ACC112 (cell line): ENCODE results near the gene ALLC.

ENCODE experiments used
- H2AFZ ChIP-seq: fragments of 200-600 bp; sonication (generic); one replicate; pipeline ENCODE4 v1.6.0; 2017; ENCODE audit warnings: antibody characterized with exemption, low read length; ENCODE audit not compliant: unreplicated experiment
- H3K27ac ChIP-seq: fragments of 200-600 bp; sonication (generic); 2 replicates; pipeline ENCODE4 v1.5.1; 2014; ENCODE audit warnings: low read depth, mild to moderate bottlenecking, antibody characterized with exemption, low read length, moderate library complexity
- H3K27me3 ChIP-seq: fragments of 200-600 bp; sonication (generic); 2 replicates; pipeline ENCODE4 v1.6.1; 2014; ENCODE audit warnings: mild to moderate bottlenecking, antibody characterized with exemption, low read length, moderate library complexity, mixed read lengths; ENCODE audit not compliant: insufficient read depth
- H3K36me3 ChIP-seq: fragments of 200-600 bp; sonication (generic); 2 replicates; pipeline ENCODE4 v1.6.1; 2016; ENCODE audit warnings: mild to moderate bottlenecking, antibody characterized with exemption, low read length, moderate library complexity, mixed read lengths; ENCODE audit not compliant: insufficient read depth
- H3K4me1 ChIP-seq: fragments of 200-600 bp; sonication (generic); one replicate; pipeline ENCODE4 v1.6.1; 2016; ENCODE audit warnings: low read length, mixed read lengths; ENCODE audit not compliant: insufficient read depth, unreplicated experiment, control insufficient read depth
- H3K4me3 ChIP-seq: fragments of 200-600 bp; sonication (generic); 2 replicates; pipeline ENCODE4 v1.5.1; 2014; ENCODE audit warnings: mild to moderate bottlenecking, low read depth, low read length
- H3K79me2 ChIP-seq: fragments of 200-600 bp; sonication (generic); one replicate; pipeline ENCODE4 v1.6.0; 2016; ENCODE audit warnings: low read length; ENCODE audit not compliant: control insufficient read depth, unreplicated experiment, insufficient read depth

The ALLC gene

DNA sequence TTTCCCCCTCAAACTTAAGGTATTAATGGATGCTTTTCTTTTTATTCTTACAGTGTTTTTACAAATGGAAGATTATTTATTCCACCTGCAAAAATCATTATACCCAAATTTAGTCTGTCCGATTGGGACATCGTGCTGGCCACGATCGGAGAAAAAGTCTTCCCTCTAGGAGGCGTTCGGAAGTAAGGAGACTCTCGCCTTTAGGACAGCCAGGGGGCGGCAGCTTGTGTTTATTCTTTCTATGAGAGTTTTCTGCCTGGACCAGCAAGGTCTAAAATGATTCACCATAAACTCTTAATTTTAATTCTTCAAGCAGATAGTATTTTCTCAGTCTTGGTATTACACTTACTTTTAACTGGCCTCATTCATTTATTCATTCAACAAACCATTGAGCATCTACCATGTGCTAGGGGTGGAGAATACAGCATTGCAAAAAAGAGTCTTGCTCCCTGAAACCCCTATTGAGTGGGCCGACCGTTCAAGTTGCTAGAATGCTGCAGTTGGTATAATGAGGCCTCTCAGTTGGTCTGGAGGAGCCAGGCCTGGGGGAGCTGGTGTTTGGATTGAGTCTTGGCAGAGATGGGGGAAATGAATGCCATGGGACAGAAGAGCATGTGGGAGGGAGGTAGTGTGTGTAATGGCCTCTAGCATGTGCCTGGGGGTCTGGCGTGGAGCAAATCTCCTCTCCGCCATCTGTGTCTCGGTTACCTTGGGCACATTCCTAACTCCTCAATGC, 84.0 kb downstream of the ALLC start:
- no peak overlapping the region for H2AFZ ChIP-seq
- no peaks in the 10 kb centered on the region for H3K79me2 ChIP-seq
- no peaks in the 10 kb centered on the region for H3K4me1 ChIP-seq
- no peak overlapping the region for H3K27ac ChIP-seq
- no peaks in the 10 kb centered on the region for H3K36me3 ChIP-seq
- no peak overlapping the region for H3K4me3 ChIP-seq
- peaks cover 5% of the 10 kb centered on the region; the same call in 1 of the 2 replicates for H3K27me3 ChIP-seq

DNA sequence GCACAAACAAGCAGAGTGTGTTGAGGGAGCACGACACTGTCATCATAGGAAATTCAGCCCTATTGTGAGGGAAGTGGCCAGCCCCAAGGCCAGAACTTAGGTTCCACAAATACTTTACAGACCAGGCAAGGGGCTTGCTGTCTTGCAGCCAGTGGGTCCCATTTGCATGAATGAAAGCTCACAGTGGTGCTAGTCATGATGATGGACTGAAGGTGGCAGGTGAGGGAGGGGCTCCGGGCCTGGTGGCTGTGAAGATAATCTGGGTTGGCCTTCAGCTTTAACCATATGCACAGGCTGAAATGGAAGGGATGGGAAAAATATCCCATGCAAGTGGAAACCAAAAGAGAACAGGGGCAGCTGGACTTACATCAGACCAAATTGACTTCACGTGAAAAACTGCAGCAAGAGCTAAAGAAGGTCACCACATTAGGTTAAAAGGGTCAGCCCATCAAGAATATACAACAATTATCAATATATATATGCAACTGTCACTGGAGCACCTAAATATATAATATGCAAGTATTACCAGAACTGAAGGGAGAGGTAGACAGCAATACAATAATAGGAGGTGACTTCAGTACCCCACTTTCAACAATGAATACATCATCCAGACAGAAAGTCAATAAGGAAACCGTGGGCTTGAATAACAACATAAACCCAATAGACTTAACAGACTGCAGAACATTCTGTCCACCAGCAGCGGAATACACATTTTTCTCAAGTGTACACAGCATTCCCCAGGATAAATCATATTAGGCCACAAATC, 84.9 kb downstream of the ALLC start:
- Histone ChIP-seq H3K27me3 (no peaks in the 10 kb centered on the region), H3K4me3 (no peak overlapping the region), H3K27ac (no peak overlapping the region), H3K4me1 (no peaks in the 10 kb centered on the region), H3K79me2 (no peaks in the 10 kb centered on the region), H3K36me3 (no peaks in the 10 kb centered on the region), H2AFZ (no peak overlapping the region)

DNA sequence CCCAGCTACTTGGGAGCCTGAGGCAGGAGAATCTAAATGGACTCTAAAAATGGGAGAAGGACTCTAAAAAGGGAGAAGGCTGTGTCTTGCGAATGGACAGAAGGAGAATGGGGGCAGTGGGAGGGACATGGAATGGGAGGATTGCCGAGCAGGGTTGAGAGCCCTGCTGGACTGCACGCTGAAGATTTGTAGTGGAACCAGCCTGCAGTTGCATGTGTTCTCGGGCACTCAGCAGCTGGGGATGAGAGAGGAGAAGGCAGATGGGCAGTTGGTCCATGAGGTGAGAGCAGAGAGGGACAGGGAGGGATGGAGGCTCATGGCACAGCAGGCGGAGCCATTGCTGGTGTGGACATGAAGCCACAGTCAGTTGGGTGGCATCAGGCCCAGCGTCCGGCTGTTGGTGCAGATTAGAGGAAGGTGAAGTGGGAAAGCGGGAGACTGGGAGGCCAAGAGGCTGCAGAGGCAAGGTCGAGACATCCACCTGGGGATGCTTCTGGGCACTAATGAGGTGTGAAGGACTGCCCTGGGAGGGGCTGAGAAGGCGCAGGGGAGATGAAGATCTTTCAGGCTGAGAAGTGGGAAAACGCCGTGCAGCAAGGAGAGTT, 86.1 kb downstream of the ALLC start:
- H3K36me3 ChIP-seq = no peaks in the 10 kb centered on the region
- no peaks in the 10 kb centered on the region for H3K4me1 ChIP-seq
- H2AFZ ChIP-seq = no peak overlapping the region
- no peaks in the 10 kb centered on the region for H3K27me3 ChIP-seq
- H3K4me3 ChIP-seq = no peak overlapping the region
- no peaks in the 10 kb centered on the region for H3K79me2 ChIP-seq
- no peak overlapping the region for H3K27ac ChIP-seq

DNA sequence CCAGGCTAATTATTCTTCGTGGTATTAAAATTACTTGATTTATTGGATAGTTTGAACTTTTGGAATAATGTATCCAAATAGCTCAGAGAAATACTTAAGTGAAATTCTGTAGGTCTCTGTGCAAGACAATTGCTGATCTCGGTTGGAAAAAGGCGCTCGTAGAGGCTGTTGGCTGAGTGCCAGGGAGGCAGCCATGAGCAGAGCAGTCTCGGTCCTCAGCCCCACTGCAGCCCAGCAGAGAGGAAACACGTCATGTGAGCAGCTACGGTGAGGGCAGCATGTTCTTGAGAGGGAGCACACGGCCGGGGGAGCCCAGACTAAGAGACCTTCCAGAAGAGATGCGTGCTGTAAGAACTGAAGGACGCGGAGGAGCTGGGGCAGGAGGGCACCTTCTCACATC, 87.9 kb downstream of the ALLC start:
- Histone ChIP-seq H2AFZ (no peak overlapping the region), H3K27ac (no peak overlapping the region), H3K4me3 (no peak overlapping the region), H3K79me2 (no peaks in the 10 kb centered on the region), H3K27me3 (no peaks in the 10 kb centered on the region), H3K4me1 (no peaks in the 10 kb centered on the region), H3K36me3 (no peaks in the 10 kb centered on the region)

GRCh38 chr2:3747032-3747654, 89.1 kb downstream of the ALLC start:
- Histone ChIP-seq H3K36me3 (no peaks in the 10 kb centered on the region), H3K27ac (no peak overlapping the region), H3K4me3 (no peak overlapping the region), H2AFZ (no peak overlapping the region), H3K27me3 (no peaks in the 10 kb centered on the region), H3K79me2 (no peaks in the 10 kb centered on the region), H3K4me1 (no peaks in the 10 kb centered on the region)

- no peaks in the 10 kb centered on the region for H3K27me3 ChIP-seq
- no peak overlapping the region for H2AFZ ChIP-seq
Measured at GRCh38 chr2:3747826-3748225, 89.8 kb downstream of the ALLC start.

DNA sequence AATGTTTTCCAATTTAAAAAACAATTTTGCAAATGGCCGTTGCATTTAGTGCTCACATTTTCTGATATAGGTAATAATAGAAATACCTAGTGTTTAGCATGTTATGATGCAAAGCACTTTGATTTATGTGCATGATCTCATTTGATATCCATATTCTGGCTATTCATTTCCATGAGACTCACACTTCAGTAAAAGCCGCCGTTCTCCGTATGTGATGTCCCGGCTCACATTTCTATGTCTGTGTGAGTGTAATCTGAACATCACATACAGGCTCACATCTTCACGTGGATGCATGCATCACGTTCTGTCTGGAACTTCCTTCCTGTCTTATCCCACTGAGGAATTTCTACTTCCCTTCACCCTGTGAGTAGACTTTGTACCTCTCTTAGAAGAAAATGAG, 91.2 kb downstream of the ALLC start:
- Histone ChIP-seq H3K79me2 (no peaks in the 10 kb centered on the region), H3K4me1 (no peaks in the 10 kb centered on the region), H3K27me3 (no peaks in the 10 kb centered on the region), H2AFZ (no peak overlapping the region), H3K27ac (no peak overlapping the region), H3K36me3 (no peaks in the 10 kb centered on the region), H3K4me3 (no peak overlapping the region)

More at GRCh38 chr2:3747826-3748225, 89.8 kb downstream of the ALLC start:
- Histone ChIP-seq H3K79me2 (no peaks in the 10 kb centered on the region), H3K27ac (no peak overlapping the region), H3K4me1 (no peaks in the 10 kb centered on the region), H3K36me3 (no peaks in the 10 kb centered on the region), H3K4me3 (no peak overlapping the region)

- Histone ChIP-seq H3K27ac (no peak overlapping the region), H3K27me3 (no peaks in the 10 kb centered on the region), H3K4me3 (no peak overlapping the region), H3K79me2 (no peaks in the 10 kb centered on the region), H2AFZ (no peak overlapping the region), H3K4me1 (no peaks in the 10 kb centered on the region), H3K36me3 (no peaks in the 10 kb centered on the region)
Measured at GRCh38 chr2:3751251-3751650, 93.3 kb downstream of the ALLC start.

- Histone ChIP-seq H3K27ac (no peak overlapping the region), H3K27me3 (no peaks in the 10 kb centered on the region), H3K79me2 (no peaks in the 10 kb centered on the region), H3K4me1 (no peaks in the 10 kb centered on the region), H3K36me3 (no peaks in the 10 kb centered on the region), H2AFZ (no peak overlapping the region), H3K4me3 (no peak overlapping the region)
Measured at GRCh38 chr2:3751806-3752205, 93.8 kb downstream of the ALLC start.
